ENCODE results near the gene KCNJ5. TPM values are rescaled to one million over a fixed set of nuclear protein-coding genes. Genes with fewer than 3 reads are reported as not detected.

Gene KCNJ5
- total RNA-seq, 1 experiment from 2014 or later, result 0.11 TPM

GRCh38 chr11:128957202-128957482 is 66.0 kb downstream of the KCNJ5 start:
- H3K56ac ChIP-seq (ENCODE audit: insufficient read length, low read depth, low read length), result no peak overlapping the region
- H2BK15ac ChIP-seq (ENCODE audit: low read depth, low read length), result no peak overlapping the region
- H2BK12ac ChIP-seq (ENCODE audit: insufficient read length, low read depth, low read length), result no peak overlapping the region
- no peaks in the 10 kb centered on the region for H4K20me1 ChIP-seq (ENCODE audit: control insufficient read depth, insufficient read depth, insufficient read length)
- no peak overlapping the region for H3T11ph ChIP-seq (ENCODE audit: low read length)
- no CpG with 5 or more reads among the region's 8 CpGs for WGBS (ENCODE audit: extremely low coverage, insufficient read length, low lambda C conversion rate)
- H4K8ac ChIP-seq (replicated peaks; ENCODE audit: insufficient read length, low read depth, low read length), result no peak overlapping the region
- H2BK5ac ChIP-seq (ENCODE audit: insufficient read length, low read length), result no peak overlapping the region
- no peak overlapping the region for H3K23ac ChIP-seq (ENCODE audit: insufficient read length, low read depth, low read length)
- Mint-ChIP-seq H3K36me3 (ENCODE audit: insufficient read depth in 1 of 3, low read depth in 3 of 3) (no peaks in the 10 kb centered on the region), H3K27me3 (ENCODE audit: low read depth) (peaks cover 29% of the 10 kb centered on the region), H3K9me3 (no peaks in the 10 kb centered on the region; a peak in 1 of 5 replicates), H3K4me3 (no peak overlapping the region), H3K27ac (no peak overlapping the region), H3K4me1 (0 out of 4 replicates have a peak, but pooled peaks cover 0 to 5% of the 10 kb centered on the region in 2 experiments)
- no peaks in the 10 kb centered on the region for H3K79me2 ChIP-seq (ENCODE audit: insufficient read depth, low read length)
- H4K5ac ChIP-seq (ENCODE audit: insufficient read length, low read depth, low read length), result no peak overlapping the region
- H3K4me2 ChIP-seq (ENCODE audit: insufficient read depth, insufficient read length, low read length), result no peak overlapping the region
- peaks cover 2% of the 10 kb centered on the region; the same call in 1 of the 2 replicates for H3K27me3 ChIP-seq (ENCODE audit: insufficient read depth, low read length)
- H3K4ac ChIP-seq (ENCODE audit: low read depth, low read length), result no peak overlapping the region
- no peaks in the 10 kb centered on the region for H3K9me3 ChIP-seq (ENCODE audit: control insufficient read depth, low read depth, low read length)
- H2AK5ac ChIP-seq (ENCODE audit: insufficient read length, low read length), result no peak overlapping the region
- no peak for TF ChIP-seq CTCF (conservative IDR thresholded peaks at IDR 0.05)
- no peaks in the 10 kb centered on the region for H3K79me1 ChIP-seq (ENCODE audit: insufficient read depth, low read depth, low read length, poor library complexity, severe bottlenecking)
- no peak for DNase-seq
- H3K9ac ChIP-seq (ENCODE audit: extremely low read depth, insufficient read length, low read length), result no peak overlapping the region
- no peaks in the 10 kb centered on the region for H3K23me2 ChIP-seq (ENCODE audit: insufficient read length, low read depth, low read length, poor library complexity, severe bottlenecking)
- no peak overlapping the region; the same call in 1 of the 2 replicates for H3K14ac ChIP-seq (ENCODE audit: insufficient read depth, low read length)
- no peaks in the 10 kb centered on the region for H3K4me1 ChIP-seq (ENCODE audit: insufficient read depth, low read length)
- no peak overlapping the region for H2AFZ ChIP-seq (ENCODE audit: low read length)
- no peak overlapping the region for H2BK120ac ChIP-seq (ENCODE audit: low read depth, low read length, poor library complexity, severe bottlenecking)
- no peak overlapping the region for H3K27ac ChIP-seq (ENCODE audit: insufficient read length, low read depth, low read length)
- H4K91ac ChIP-seq (ENCODE audit: insufficient read length, low read depth, low read length), result no peak overlapping the region
- H2BK20ac ChIP-seq (ENCODE audit: low read depth, low read length, poor library complexity, severe bottlenecking), result no peak overlapping the region
- H3K18ac ChIP-seq (ENCODE audit: insufficient read length, low read depth, low read length), result no peak overlapping the region

Data from H9 (cell line).